ENCODE results near the gene DYDC2.

Gene DYDC2

GRCh38 chr10:80324891-80325364 lies 31.7 kb upstream of the DYDC2 start:
- no peak for DNase-seq (ENCODE audit: low read depth, low spot score)
- CTCF ChIA-PET, result no interaction called here
- no peak overlapping the region for H3K4me3 ChIP-seq (ENCODE audit: low read depth, low read length)
- TF ChIP-seq CTCF (IDR thresholded peaks at IDR 0.05; ENCODE audit: insufficient read depth, low read length, missing control alignments), result no peak
- POLR2A ChIA-PET, result no interaction called here

DNA sequence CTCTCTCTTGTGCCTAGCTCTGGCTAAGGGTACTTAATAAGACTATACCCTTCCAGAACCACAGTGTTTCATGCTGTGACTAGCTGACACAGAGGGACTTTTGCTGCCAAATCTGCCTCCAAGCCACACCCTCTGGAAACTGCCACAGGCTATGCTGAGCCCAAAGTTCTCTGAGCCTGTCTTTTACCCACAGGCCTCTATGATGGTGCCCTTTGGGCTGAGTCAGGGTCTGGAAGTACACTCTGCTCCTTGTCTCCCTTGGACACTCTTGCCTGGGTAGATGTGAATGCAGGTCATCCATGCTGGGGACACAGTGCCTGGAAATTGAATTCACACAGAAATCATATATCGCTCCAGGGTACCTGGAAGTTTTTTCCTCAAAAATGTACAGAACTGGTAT lies 22.6 kb upstream of the DYDC2 start:
- H3K4me3 ChIP-seq (ENCODE audit: low read depth, low read length), result no peak overlapping the region
- TF ChIP-seq CTCF (IDR thresholded peaks at IDR 0.05; ENCODE audit: insufficient read depth, low read length, missing control alignments), result no peak
- DNase-seq (ENCODE audit: low read depth, low spot score), result no peak
- CTCF ChIA-PET, result no interaction called here
- POLR2A ChIA-PET, result no interaction called here

GRCh38 chr10:80344276-80344675 lies 12.3 kb upstream of the DYDC2 start:
- CTCF ChIA-PET, result no interaction called here
- DNase-seq (ENCODE audit: low read depth, low spot score), result no peak
- TF ChIP-seq CTCF (IDR thresholded peaks at IDR 0.05; ENCODE audit: insufficient read depth, low read length, missing control alignments), result no peak
- no peak overlapping the region for H3K4me3 ChIP-seq (ENCODE audit: low read depth, low read length)
- POLR2A ChIA-PET, result no interaction called here

DNA sequence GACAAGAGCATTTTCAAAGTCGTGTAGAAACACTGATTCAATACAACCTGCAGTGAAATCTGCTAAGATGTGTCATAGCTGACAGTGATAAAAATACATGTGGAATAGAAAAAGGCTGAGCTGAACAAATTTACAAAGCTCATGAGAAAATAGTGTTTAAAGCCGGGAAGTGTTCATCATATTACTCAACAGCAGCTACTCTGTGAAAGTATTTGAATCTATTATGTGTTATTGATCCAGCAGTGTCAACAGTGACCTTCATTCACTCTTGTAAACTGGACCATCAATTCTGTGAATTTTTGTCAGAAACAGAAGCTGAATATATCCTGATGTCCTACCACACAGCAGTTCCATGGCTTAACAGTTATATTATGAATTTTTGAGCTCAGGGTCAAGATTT lies 11.7 kb upstream of the DYDC2 start:
- ChIA-PET CTCF (no interaction called here), POLR2A (no interaction called here)
- H3K4me3 ChIP-seq (ENCODE audit: low read depth, low read length), result no peak overlapping the region
- TF ChIP-seq CTCF (IDR thresholded peaks at IDR 0.05; ENCODE audit: insufficient read depth, low read length, missing control alignments), result no peak
- DNase-seq (ENCODE audit: low read depth, low spot score), result no peak

GRCh38 chr10:80350251-80350650 lies 6.3 kb upstream of the DYDC2 start:
- ChIA-PET CTCF (no interaction called here), POLR2A (no interaction called here)
- no peak overlapping the region for H3K4me3 ChIP-seq (ENCODE audit: low read depth, low read length)
- TF ChIP-seq CTCF (IDR thresholded peaks at IDR 0.05; ENCODE audit: insufficient read depth, low read length, missing control alignments), result no peak
- DNase-seq (ENCODE audit: low read depth, low spot score), result no peak

- H3K4me3 ChIP-seq (ENCODE audit: low read depth, low read length), result no peak overlapping the region
- DNase-seq (ENCODE audit: low read depth, low spot score), result no peak
- CTCF ChIA-PET, result no interaction called here
- TF ChIP-seq CTCF (IDR thresholded peaks at IDR 0.05; ENCODE audit: insufficient read depth, low read length, missing control alignments), result no peak
- POLR2A ChIA-PET, result no interaction called here
Observed at GRCh38 chr10:80351220-80351619, 5.4 kb upstream of the DYDC2 start.

Measured in AG04449 (cell line).